Stimulated activated memory B cell treated with anti-CD40 and anti-IgM and Interleukin-4, amounts not matched to agents 10 μg/mL and 1 μg/mL and 100 μg/mL, for 72 hours (primary cell): ENCODE results near the gene INSYN1.
A peak's percentile ranks its signal among the peaks of the same experiment; 100 is the strongest.

Source experiments
- ATAC-seq: fragments of 150-1000 bp; cut with Tn5 transposase; 2 replicates; pipeline ENCODE4 v1.10.0; 2021
- H3K27ac Mint-ChIP-seq: one replicate; pipeline ENCODE4 v1.8.0; 2022; ENCODE audit warnings: mild to moderate bottlenecking, mixed read lengths
- H3K27me3 Mint-ChIP-seq: one replicate; pipeline ENCODE4 v1.8.0; 2022; ENCODE audit warnings: mixed read lengths
- H3K36me3 Mint-ChIP-seq: one replicate; pipeline ENCODE4 v1.8.0; 2022; ENCODE audit warnings: mixed read lengths
- H3K4me1 Mint-ChIP-seq: one replicate; pipeline ENCODE4 v1.8.0; 2022; ENCODE audit warnings: mixed read lengths
- H3K4me3 Mint-ChIP-seq: one replicate; pipeline ENCODE4 v1.8.0; 2022; ENCODE audit warnings: mild to moderate bottlenecking, moderate library complexity, mixed read lengths
- H3K9me3 Mint-ChIP-seq: one replicate; pipeline ENCODE4 v1.8.0; 2022; ENCODE audit warnings: mixed read lengths

INSYN1 gene

DNA sequence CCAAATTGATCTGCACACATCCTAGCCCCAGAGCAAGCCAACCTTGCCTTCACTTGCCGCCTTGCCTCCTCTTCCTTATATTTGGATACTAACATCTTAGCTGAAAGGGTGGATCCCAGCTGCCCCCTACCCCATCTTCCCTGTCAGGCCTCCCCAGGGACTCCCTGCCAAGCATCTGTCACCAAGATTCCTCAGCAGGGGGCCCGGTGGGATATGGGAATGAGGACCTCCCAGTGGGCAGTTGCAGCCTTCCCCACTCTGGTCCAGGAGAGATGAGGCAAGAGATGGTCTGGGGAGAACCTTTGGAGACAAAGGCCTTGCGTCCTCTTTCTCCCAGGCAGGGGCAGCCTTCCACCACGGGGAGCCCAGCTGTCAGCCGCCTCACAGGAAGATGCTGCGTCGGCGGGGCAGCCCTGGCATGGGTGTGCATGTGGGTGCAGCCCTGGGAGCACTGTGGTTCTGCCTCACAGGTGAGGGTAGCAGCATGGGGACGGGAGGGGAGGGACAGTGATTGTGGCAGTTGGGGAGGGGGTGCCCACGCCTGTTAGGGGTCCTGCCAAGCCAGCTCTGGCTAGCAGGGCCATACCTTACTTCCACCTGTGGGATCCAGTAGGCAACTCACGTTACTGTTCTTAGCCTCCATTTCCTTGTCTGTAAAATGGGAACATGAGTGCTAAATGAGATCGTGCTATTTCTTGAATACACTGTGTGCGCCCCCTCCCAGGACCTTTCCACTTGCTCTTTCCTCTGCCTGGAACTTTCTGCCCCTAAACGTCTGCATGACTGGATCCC lies 53.7 kb downstream of the INSYN1 start:
- peaks cover 19% of the 10 kb centered on the region for H3K4me1 Mint-ChIP-seq
- H3K27me3 Mint-ChIP-seq: peaks cover 69% of the 10 kb centered on the region

DNA sequence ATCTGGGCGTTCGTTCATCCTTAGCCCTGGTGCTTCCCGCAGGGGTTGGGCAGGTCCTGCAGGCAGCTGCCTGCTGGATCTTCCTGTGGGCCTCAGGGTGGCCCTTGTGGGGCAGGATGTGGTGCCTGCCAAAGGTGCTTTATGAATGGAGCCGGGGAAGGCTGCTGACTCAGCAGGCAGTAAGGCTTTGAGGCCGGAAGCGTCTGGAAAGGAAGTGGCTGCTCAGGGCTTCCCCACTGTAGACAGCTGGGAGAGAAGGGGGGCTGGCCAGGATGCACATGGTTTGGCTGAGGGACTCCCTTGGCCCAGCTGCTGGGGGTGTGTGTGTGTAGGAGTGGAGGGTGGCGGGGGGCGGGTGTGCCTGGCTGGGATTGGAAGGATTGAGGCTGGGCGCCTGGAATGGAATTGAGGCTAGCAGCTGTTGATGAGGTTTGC lies 56.1 kb downstream of the INSYN1 start:
- H3K9me3 Mint-ChIP-seq: no peaks in the 10 kb centered on the region
- H3K4me3 Mint-ChIP-seq: no peak overlapping the region
- no peaks in the 10 kb centered on the region for H3K36me3 Mint-ChIP-seq
- H3K27me3 Mint-ChIP-seq: peaks cover 70% of the 10 kb centered on the region
- ATAC-seq: peak; percentile 78
- peaks cover 19% of the 10 kb centered on the region for H3K4me1 Mint-ChIP-seq
- H3K27ac Mint-ChIP-seq: peak overlapping the region; percentile 22

More for the DNA sequence above, 53.7 kb downstream of the INSYN1 start:
- Mint-ChIP-seq H3K4me3 (no peak overlapping the region), H3K27ac (no peak overlapping the region), H3K36me3 (no peaks in the 10 kb centered on the region), H3K9me3 (no peaks in the 10 kb centered on the region)
- no peak for ATAC-seq

DNA sequence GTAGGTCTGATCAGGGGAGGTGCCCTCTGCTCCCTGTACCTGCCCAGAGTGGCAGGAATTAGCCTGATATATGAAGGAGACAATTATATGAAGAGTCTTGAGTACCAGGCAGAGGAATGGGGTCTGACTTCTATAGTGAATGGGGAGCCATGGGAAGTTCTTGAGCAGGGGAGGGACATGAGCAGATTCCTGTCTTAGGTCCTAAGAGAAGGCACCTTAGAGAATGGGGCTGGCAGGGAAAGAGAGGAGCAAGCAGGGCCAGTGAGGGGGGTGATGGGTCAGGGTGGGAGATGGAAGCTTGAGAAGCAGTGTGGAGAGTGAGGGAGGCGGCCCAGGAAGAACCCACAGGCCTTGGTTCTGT lies 56.5 kb downstream of the INSYN1 start:
- H3K9me3 Mint-ChIP-seq: no peaks in the 10 kb centered on the region
- ATAC-seq: no peak
- peak overlapping the region; percentile 22 for H3K27ac Mint-ChIP-seq
- no peaks in the 10 kb centered on the region for H3K36me3 Mint-ChIP-seq
- H3K27me3 Mint-ChIP-seq: peaks cover 70% of the 10 kb centered on the region
- peaks cover 19% of the 10 kb centered on the region for H3K4me1 Mint-ChIP-seq
- peak overlapping the region; percentile 34 for H3K4me3 Mint-ChIP-seq

DNA sequence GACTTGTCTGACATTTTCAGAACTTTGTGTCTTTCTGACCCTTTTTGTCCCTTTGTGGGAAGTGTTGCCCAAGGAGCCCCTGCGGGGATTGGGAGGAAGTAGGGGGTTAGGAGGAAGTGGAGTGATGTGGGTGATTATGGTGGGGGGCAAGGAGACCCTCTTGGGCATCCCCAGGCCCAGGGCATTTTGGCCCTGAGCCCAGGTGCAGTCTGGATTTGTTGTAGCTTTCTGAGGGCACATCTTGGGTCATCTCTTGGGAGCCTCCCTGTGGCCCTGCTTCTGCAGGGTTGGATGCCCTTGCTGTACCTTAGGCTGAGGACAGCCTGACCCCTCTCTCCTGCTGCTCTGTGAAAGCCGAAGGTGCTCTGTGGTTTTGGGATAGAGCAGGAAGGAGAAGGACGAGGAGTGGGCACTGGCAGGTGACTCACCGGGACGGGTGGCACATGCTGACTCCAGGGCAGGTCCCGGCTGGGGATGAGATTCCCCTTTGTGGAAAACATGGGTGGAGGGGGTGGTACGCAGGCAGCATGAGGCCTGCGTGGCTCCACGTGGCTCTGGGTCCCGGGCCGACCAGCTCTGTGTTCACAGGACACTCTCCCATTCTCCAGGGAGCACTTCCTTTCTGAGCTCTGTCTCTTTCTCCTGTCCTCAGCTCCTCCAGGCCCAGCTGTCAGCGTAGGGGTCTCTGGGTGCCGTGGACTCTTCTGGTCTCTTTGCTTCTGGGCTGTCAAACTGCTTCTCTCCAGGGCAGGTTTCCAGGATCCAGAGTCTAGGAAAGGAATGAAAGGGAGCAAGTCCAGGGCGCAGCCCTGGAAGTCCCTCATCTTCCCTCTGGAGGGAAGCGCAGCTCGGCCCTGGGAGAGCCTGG lies 57.1 kb downstream of the INSYN1 start:
- Mint-ChIP-seq H3K36me3 (no peaks in the 10 kb centered on the region), H3K9me3 (no peaks in the 10 kb centered on the region), H3K4me1 (peaks cover 19% of the 10 kb centered on the region), H3K4me3 (no peak overlapping the region), H3K27me3 (peaks cover 63% of the 10 kb centered on the region), H3K27ac (peak overlapping the region; percentile 22)
- no peak for ATAC-seq

DNA sequence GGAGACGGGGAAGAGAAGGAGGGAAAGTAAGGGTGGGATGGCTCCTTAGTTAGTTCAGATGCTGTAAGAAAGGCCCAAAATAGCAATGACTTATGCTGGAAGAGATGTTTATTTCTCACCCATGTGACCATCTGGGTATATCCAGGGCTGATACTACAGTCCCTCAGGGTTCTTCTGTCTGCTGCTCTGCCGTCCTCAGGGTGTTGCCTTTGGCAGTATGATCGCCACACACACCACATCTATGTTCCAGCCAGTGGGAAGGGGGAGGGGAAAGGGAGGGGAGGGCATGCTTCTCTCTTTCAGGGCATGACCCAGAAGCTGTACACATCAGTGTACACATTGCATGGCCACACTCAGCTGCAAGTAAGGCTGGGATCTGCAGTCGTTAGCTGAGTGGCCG lies 58.7 kb downstream of the INSYN1 start:
- H3K9me3 Mint-ChIP-seq: no peaks in the 10 kb centered on the region
- no peaks in the 10 kb centered on the region for H3K36me3 Mint-ChIP-seq
- peaks cover 50% of the 10 kb centered on the region for H3K27me3 Mint-ChIP-seq
- peaks cover 12% of the 10 kb centered on the region for H3K4me1 Mint-ChIP-seq
- H3K4me3 Mint-ChIP-seq: no peak overlapping the region
- no peak for ATAC-seq
- H3K27ac Mint-ChIP-seq: no peak overlapping the region

DNA sequence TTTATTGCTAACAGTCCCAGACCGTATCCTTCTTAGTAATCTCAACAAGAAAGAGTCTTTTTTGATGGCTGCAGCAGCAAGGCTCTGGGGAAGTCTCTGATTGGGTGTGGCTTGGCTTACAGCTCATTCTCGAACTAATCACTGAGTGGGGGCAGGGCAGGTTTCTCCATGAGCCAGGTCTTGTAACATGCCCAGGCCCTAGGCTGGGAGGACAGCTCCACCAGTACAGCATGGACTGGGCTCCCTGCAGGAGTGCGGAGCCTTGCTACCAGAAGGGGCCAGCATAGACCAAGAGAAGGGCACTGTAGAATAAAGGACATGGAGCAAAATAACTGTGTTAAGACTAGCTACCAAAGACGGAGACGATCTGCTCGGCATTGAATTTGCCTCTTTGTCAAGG lies 61.8 kb downstream of the INSYN1 start:
- H3K9me3 Mint-ChIP-seq: no peaks in the 10 kb centered on the region
- ATAC-seq: no peak
- H3K27ac Mint-ChIP-seq: no peak overlapping the region
- H3K4me1 Mint-ChIP-seq: peaks cover 2% of the 10 kb centered on the region
- no peaks in the 10 kb centered on the region for H3K36me3 Mint-ChIP-seq
- H3K4me3 Mint-ChIP-seq: no peak overlapping the region
- peaks cover 49% of the 10 kb centered on the region for H3K27me3 Mint-ChIP-seq

DNA sequence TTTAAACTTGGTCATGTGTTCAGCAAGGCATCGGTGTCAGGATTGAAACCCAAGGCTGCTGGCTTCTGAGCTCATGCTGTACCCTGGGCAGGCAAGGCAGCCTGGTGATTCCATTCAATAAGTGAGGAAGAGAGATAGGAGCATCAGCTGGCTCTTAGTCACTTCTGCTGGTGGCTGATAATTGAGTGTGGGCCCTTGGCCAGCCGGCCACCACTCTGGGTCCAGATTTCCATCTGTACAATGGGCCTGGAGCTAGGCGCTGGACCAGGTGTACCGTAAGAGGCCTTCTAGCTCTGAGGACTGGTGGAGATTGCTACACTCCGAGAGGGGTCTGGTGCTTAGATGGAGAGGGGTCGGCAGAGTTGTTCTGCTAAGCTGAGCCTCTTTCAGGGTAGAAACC lies 64.7 kb downstream of the INSYN1 start:
- H3K4me3 Mint-ChIP-seq: no peak overlapping the region
- ATAC-seq: no peak
- H3K9me3 Mint-ChIP-seq: no peaks in the 10 kb centered on the region
- H3K4me1 Mint-ChIP-seq: peaks cover 8% of the 10 kb centered on the region
- no peaks in the 10 kb centered on the region for H3K36me3 Mint-ChIP-seq
- no peak overlapping the region for H3K27ac Mint-ChIP-seq
- H3K27me3 Mint-ChIP-seq: peaks cover 48% of the 10 kb centered on the region

DNA sequence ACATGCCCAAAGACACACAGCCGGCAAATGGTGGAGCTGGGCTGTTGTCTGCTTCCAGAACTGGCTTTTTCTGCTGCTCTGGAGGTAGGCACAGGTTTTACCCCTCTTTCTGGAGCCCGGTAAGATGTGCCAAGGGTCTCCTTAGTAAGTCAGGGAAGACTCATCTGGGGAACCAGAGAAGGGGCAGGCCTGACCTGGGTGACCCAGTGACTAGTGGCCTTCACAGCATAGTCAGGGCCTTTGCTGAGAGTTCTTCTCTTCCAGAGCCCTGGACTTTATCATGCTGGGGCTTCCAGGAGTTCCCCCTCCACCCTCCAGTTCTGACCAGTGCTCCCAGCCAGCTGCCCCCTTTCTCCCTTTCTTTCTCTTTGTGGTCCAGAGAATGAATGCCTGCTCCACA lies 65.8 kb downstream of the INSYN1 start:
- Mint-ChIP-seq H3K4me1 (peaks cover 8% of the 10 kb centered on the region), H3K9me3 (no peaks in the 10 kb centered on the region), H3K36me3 (no peaks in the 10 kb centered on the region), H3K27ac (no peak overlapping the region), H3K27me3 (peaks cover 50% of the 10 kb centered on the region), H3K4me3 (no peak overlapping the region)
- no peak for ATAC-seq

DNA sequence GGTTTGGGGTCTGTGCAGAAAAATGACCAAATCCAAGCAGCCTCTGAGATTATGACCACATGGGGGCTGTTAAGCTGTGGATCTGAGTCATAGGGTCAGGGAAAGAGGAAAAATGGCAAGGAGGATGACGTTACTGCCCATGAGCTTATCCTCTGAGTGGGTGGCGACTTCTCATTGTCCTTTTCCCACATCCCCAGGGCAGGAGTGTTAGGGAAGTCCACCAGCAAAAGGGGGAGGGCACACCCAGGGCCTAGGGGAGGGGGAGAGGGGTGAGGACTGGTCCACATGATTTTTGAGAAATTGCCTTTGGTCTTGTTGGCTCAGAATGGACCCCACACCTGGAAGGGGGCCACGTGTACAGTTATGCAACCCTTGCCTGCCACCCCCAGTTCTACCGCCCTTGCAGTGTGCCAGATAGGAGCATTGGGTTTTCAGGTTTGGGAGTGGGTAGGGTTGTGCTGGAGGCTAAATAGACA lies 66.3 kb downstream of the INSYN1 start:
- no peaks in the 10 kb centered on the region for H3K36me3 Mint-ChIP-seq
- H3K4me3 Mint-ChIP-seq: no peak overlapping the region
- no peak overlapping the region for H3K27ac Mint-ChIP-seq
- H3K27me3 Mint-ChIP-seq: peaks cover 55% of the 10 kb centered on the region
- no peak for ATAC-seq
- H3K4me1 Mint-ChIP-seq: peaks cover 8% of the 10 kb centered on the region
- no peaks in the 10 kb centered on the region for H3K9me3 Mint-ChIP-seq

DNA sequence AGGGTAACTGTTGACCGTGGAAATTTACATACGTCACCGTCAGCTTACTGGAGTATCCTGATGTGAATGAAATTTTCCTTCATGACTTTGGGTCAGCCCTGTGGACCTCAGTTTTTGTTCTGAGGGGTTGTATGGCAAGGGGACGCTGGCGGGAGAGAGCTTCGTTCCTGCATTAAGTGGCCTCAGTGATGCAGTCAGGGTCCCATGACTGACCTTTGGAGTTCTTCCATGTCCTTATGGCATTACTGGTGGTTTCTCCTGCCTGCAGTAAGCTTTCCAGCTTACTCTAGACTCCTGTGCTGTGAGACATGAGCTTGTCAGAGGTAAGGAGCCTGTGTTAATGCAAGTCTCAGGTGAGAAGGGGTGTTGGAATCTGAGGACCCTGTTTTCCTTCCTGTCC lies 67.2 kb downstream of the INSYN1 start:
- H3K36me3 Mint-ChIP-seq: no peaks in the 10 kb centered on the region
- H3K27ac Mint-ChIP-seq: no peak overlapping the region
- ATAC-seq: no peak
- H3K4me3 Mint-ChIP-seq: no peak overlapping the region
- peaks cover 55% of the 10 kb centered on the region for H3K27me3 Mint-ChIP-seq
- no peaks in the 10 kb centered on the region for H3K9me3 Mint-ChIP-seq
- peaks cover 13% of the 10 kb centered on the region for H3K4me1 Mint-ChIP-seq
